K562 (cell line): ENCODE measurements around the gene NOLC1. TPM values are rescaled to one million over a fixed set of nuclear protein-coding genes. Genes with fewer than 3 reads are reported as not detected.
A peak's percentile ranks its signal among the peaks of the same experiment; 100 is the strongest.

ENCODE experiments used
- CTCFL ChIP-seq: IDR thresholded peaks from 2 replicates; pipeline ENCODE4 v1.6.1; 2011; ENCODE audit warnings: borderline replicate concordance, low read depth, mild to moderate bottlenecking, moderate library complexity, low read length; ENCODE audit not compliant: insufficient read depth, poor library complexity, severe bottlenecking
- MEIS2 ChIP-seq: fragments of 450-650 bp; IDR thresholded peaks from 2 replicates; pipeline ENCODE4 v1.6.1; 2014; ENCODE audit warnings: mild to moderate bottlenecking; ENCODE audit not compliant: partially characterized antibody
- SNRNP70 ChIP-seq: fragments of 200-400 bp; formaldehyde crosslinking; optimal IDR thresholded peaks from 2 replicates; pipeline ENCODE3; 2017; ENCODE audit warnings: low read depth, low read length
- TRIM24 ChIP-seq, 2 experiments: fragments of 450-650 bp; IDR thresholded peaks; 2 replicates each; pipeline ENCODE4 v1.6.1; 2016
- ZFP1 ChIP-seq: fragments of 450-650 bp; formaldehyde crosslinking; IDR thresholded peaks from 2 replicates; pipeline ENCODE4 v1.4.0; 2020; ENCODE audit warnings: mild to moderate bottlenecking, mixed read lengths
- ZNF431 ChIP-seq: sonication (generic); formaldehyde crosslinking; IDR thresholded peaks from 2 replicates; pipeline ENCODE4 v1.8.0; 2022; ENCODE audit warnings: mild to moderate bottlenecking, missing genetic modification reagents
- ZNF551 ChIP-seq: fragments of 250-450 bp; sonication (Bioruptor Pico); IDR thresholded peaks from 2 replicates; pipeline ENCODE4 v1.5.0; 2021; ENCODE audit warnings: mild to moderate bottlenecking, moderate library complexity
- ZNF696 ChIP-seq: fragments of 250-450 bp; sonication (Bioruptor Pico); conservative IDR thresholded peaks from 2 replicates; pipeline ENCODE4 v1.4.0; 2020; ENCODE audit warnings: mild to moderate bottlenecking, moderate library complexity
- polyA plus RNA-seq, 8 experiments: library from polyadenylated mRNA; depleted of rRNA in 4 of 8; stranded (reverse) in 5 of 8; unstranded in 3 of 8; fragments of >200 nt; fragmentation: Nextera tagmentation in 2 of 8; fragmentation: Illumina TruSeq in 1 of 8; extraction: Ambion mirVana in 2 of 8; extraction: Trizol in 1 of 8; gene quantifications; 2 replicates each; pipeline versions ENCODE4 v1.2.1 to v1.2.3, GENCODE V29; 2011 to 2014; ENCODE audit warnings: inconsistent platforms in 1 of 8, missing spikeins in 1 of 8
- total RNA-seq, 7 experiments: library from RNA; depleted of rRNA in 6 of 7; stranded (reverse); fragments of >200 nt in 6 of 7; fragmentation: Illumina TruSeq in 2 of 7; extraction: Trizol in 2 of 7; gene quantifications; 2 replicates each; pipeline versions ENCODE4 v1.2.1 to v1.2.3, GENCODE V29; 2011 to 2021; ENCODE audit warnings: low replicate concordance in 1 of 7
- TF ChIP-seq, protein P1 (sequence below): fragments of 250-450 bp; sonication (Bioruptor Pico); IDR thresholded peaks from 2 replicates; pipeline ENCODE4 v1.8.0; 2021; ENCODE audit warnings: moderate library complexity, mild to moderate bottlenecking, inconsistent platforms
- TF ChIP-seq, protein P2 (sequence below): fragments of 450-650 bp; IDR thresholded peaks from 2 replicates; pipeline ENCODE4 v1.6.1; 2017; ENCODE audit warnings: antibody characterized with exemption, mild to moderate bottlenecking
- TF ChIP-seq, protein P3 (sequence below): fragments of 450-650 bp; conservative IDR thresholded peaks from 2 replicates; pipeline ENCODE4 v1.6.1; 2016; ENCODE audit warnings: missing genetic modification characterization, low read depth, mild to moderate bottlenecking, missing compliant biosample characterization, moderate library complexity
- TF ChIP-seq, protein P4 (sequence below): fragments of 450-650 bp; conservative IDR thresholded peaks from 2 replicates; pipeline ENCODE4 v1.6.1; 2016; ENCODE audit warnings: missing genetic modification characterization, low read depth, mild to moderate bottlenecking, control low read depth, missing compliant biosample characterization
- TF ChIP-seq, protein P5 (sequence below): conservative IDR thresholded peaks from 2 replicates; pipeline ENCODE4 v1.6.1; 2011; ENCODE audit warnings: low read depth, mild to moderate bottlenecking, low read length; ENCODE audit not compliant: control insufficient read depth

Gene NOLC1
- total and polyA plus RNA-seq, 9 of the 15 experiments (the other 6 are each of a cell fraction or from before 2014, with no cell fraction given): 102 to 310 (median 165) TPM

- TF ChIP-seq, protein P1, sequence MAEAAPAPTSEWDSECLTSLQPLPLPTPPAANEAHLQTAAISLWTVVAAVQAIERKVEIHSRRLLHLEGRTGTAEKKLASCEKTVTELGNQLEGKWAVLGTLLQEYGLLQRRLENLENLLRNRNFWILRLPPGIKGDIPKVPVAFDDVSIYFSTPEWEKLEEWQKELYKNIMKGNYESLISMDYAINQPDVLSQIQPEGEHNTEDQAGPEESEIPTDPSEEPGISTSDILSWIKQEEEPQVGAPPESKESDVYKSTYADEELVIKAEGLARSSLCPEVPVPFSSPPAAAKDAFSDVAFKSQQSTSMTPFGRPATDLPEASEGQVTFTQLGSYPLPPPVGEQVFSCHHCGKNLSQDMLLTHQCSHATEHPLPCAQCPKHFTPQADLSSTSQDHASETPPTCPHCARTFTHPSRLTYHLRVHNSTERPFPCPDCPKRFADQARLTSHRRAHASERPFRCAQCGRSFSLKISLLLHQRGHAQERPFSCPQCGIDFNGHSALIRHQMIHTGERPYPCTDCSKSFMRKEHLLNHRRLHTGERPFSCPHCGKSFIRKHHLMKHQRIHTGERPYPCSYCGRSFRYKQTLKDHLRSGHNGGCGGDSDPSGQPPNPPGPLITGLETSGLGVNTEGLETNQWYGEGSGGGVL (CRISPR knock-in tag): no peak
- TF ChIP-seq ZNF551 (no peak), SNRNP70 (no peak), ZNF696 (CRISPR knock-in tag) (no peak), ZFP1 (CRISPR knock-in tag) (no peak), MEIS2 (peak; percentile 55), CTCFL (no peak), ZNF431 (CRISPR knock-in tag) (no peak), TRIM24 (IDR thresholded peaks at IDR 0.05) (peak in 1 of 2 experiments; percentile 87; a peak in 1 of 4 replicates)
- TF ChIP-seq, protein P2, sequence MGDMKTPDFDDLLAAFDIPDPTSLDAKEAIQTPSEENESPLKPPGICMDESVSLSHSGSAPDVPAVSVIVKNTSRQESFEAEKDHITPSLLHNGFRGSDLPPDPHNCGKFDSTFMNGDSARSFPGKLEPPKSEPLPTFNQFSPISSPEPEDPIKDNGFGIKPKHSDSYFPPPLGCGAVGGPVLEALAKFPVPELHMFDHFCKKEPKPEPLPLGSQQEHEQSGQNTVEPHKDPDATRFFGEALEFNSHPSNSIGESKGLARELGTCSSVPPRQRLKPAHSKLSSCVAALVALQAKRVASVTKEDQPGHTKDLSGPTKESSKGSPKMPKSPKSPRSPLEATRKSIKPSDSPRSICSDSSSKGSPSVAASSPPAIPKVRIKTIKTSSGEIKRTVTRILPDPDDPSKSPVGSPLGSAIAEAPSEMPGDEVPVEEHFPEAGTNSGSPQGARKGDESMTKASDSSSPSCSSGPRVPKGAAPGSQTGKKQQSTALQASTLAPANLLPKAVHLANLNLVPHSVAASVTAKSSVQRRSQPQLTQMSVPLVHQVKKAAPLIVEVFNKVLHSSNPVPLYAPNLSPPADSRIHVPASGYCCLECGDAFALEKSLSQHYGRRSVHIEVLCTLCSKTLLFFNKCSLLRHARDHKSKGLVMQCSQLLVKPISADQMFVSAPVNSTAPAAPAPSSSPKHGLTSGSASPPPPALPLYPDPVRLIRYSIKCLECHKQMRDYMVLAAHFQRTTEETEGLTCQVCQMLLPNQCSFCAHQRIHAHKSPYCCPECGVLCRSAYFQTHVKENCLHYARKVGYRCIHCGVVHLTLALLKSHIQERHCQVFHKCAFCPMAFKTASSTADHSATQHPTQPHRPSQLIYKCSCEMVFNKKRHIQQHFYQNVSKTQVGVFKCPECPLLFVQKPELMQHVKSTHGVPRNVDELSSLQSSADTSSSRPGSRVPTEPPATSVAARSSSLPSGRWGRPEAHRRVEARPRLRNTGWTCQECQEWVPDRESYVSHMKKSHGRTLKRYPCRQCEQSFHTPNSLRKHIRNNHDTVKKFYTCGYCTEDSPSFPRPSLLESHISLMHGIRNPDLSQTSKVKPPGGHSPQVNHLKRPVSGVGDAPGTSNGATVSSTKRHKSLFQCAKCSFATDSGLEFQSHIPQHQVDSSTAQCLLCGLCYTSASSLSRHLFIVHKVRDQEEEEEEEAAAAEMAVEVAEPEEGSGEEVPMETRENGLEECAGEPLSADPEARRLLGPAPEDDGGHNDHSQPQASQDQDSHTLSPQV: no peak; the same call in 1 of the 2 replicates
- TF ChIP-seq, protein P3, sequence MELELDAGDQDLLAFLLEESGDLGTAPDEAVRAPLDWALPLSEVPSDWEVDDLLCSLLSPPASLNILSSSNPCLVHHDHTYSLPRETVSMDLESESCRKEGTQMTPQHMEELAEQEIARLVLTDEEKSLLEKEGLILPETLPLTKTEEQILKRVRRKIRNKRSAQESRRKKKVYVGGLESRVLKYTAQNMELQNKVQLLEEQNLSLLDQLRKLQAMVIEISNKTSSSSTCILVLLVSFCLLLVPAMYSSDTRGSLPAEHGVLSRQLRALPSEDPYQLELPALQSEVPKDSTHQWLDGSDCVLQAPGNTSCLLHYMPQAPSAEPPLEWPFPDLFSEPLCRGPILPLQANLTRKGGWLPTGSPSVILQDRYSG: no peak
- TF ChIP-seq, protein P4, sequence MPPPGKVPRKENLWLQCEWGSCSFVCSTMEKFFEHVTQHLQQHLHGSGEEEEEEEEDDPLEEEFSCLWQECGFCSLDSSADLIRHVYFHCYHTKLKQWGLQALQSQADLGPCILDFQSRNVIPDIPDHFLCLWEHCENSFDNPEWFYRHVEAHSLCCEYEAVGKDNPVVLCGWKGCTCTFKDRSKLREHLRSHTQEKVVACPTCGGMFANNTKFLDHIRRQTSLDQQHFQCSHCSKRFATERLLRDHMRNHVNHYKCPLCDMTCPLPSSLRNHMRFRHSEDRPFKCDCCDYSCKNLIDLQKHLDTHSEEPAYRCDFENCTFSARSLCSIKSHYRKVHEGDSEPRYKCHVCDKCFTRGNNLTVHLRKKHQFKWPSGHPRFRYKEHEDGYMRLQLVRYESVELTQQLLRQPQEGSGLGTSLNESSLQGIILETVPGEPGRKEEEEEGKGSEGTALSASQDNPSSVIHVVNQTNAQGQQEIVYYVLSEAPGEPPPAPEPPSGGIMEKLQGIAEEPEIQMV (tag): no peak
- TF ChIP-seq, protein P5, sequence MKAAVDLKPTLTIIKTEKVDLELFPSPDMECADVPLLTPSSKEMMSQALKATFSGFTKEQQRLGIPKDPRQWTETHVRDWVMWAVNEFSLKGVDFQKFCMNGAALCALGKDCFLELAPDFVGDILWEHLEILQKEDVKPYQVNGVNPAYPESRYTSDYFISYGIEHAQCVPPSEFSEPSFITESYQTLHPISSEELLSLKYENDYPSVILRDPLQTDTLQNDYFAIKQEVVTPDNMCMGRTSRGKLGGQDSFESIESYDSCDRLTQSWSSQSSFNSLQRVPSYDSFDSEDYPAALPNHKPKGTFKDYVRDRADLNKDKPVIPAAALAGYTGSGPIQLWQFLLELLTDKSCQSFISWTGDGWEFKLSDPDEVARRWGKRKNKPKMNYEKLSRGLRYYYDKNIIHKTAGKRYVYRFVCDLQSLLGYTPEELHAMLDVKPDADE: peak; percentile 59
Measured at GRCh38 chr10:102112210-102112817, 39.9 kb upstream of the NOLC1 start (continued).
